ENCODE results near the gene DUSP22. TPM values are rescaled to one million over a fixed set of nuclear protein-coding genes. Genes with fewer than 3 reads are reported as not detected.

The DUSP22 gene
- total and polyA plus RNA-seq, 2 experiments from 2014 or later, result 24.2 to 26.3 TPM

GRCh38 chr6:337805-338368 lies 45.6 kb downstream of the DUSP22 start:
- Histone ChIP-seq H3K9me3 (ENCODE audit: low read depth) (no peaks in the 10 kb centered on the region), H3K79me2 (no peaks in the 10 kb centered on the region), H3K4me1 (ENCODE audit: insufficient read depth) (no peaks in the 10 kb centered on the region), H3K36me3 (replicated peaks; ENCODE audit: insufficient read depth, low read depth) (no peaks in the 10 kb centered on the region), H4K20me1 (ENCODE audit: insufficient read depth, poor library complexity, severe bottlenecking) (no peaks in the 10 kb centered on the region), H3K27ac (no peak overlapping the region), H3K4me3 (no peak overlapping the region), H3K27me3 (no peaks in the 10 kb centered on the region), H3K9me2 (replicated peaks; ENCODE audit: insufficient read depth) (no peaks in the 10 kb centered on the region), H2AFZ (no peak overlapping the region), H3K4me2 (no peak overlapping the region)
- DNase-seq (ENCODE audit: low spot score), result no peak
- WGBS (ENCODE audit: low lambda C conversion rate, missing lambda C conversion rate), result 61% methylated on average over 10 of the region's 10 CpGs
- no peak for TF ChIP-seq EZH2phosphoT487 (IDR thresholded peaks at IDR 0.05; ENCODE audit: low read depth, severe bottlenecking, unreplicated experiment)
- no peak for TF ChIP-seq CTCF (IDR thresholded peaks at IDR 0.05; ENCODE audit: poor library complexity)
- no peak for TF ChIP-seq EZH2 (IDR thresholded peaks at IDR 0.05; ENCODE audit: borderline replicate concordance)

- no peaks in the 10 kb centered on the region for H4K20me1 ChIP-seq (ENCODE audit: insufficient read depth, poor library complexity, severe bottlenecking)
- H3K79me2 ChIP-seq, result no peaks in the 10 kb centered on the region
- no peaks in the 10 kb centered on the region for H3K27me3 ChIP-seq
- H3K4me3 ChIP-seq, result no peak overlapping the region
- no peak overlapping the region for H3K4me2 ChIP-seq
- DNase-seq (ENCODE audit: low spot score), result no peak
- no peak overlapping the region for H3K27ac ChIP-seq
- no peaks in the 10 kb centered on the region for H3K9me2 ChIP-seq (replicated peaks; ENCODE audit: insufficient read depth)
- TF ChIP-seq EZH2phosphoT487 (IDR thresholded peaks at IDR 0.05; ENCODE audit: low read depth, severe bottlenecking, unreplicated experiment), result no peak
- no peaks in the 10 kb centered on the region for H3K4me1 ChIP-seq (ENCODE audit: insufficient read depth)
- H2AFZ ChIP-seq, result no peak overlapping the region
- H3K36me3 ChIP-seq (replicated peaks; ENCODE audit: insufficient read depth, low read depth), result no peaks in the 10 kb centered on the region
- WGBS (ENCODE audit: low lambda C conversion rate, missing lambda C conversion rate), result 64% methylated on average over 4 of the region's 4 CpGs
- no peaks in the 10 kb centered on the region for H3K9me3 ChIP-seq (ENCODE audit: low read depth)
Measured at GRCh38 chr6:338815-339262, 46.6 kb downstream of the DUSP22 start.

- WGBS (ENCODE audit: low lambda C conversion rate, missing lambda C conversion rate), result 76% methylated on average over 5 of the region's 5 CpGs
- H3K9me3 ChIP-seq (ENCODE audit: low read depth), result no peaks in the 10 kb centered on the region
Measured at GRCh38 chr6:339480-339879, 47.2 kb downstream of the DUSP22 start.

More at GRCh38 chr6:339480-339879, 47.2 kb downstream of the DUSP22 start:
- no peaks in the 10 kb centered on the region for H3K9me2 ChIP-seq (replicated peaks; ENCODE audit: insufficient read depth)
- H3K4me2 ChIP-seq, result no peak overlapping the region
- no peaks in the 10 kb centered on the region for H4K20me1 ChIP-seq (ENCODE audit: insufficient read depth, poor library complexity, severe bottlenecking)
- H2AFZ ChIP-seq, result no peak overlapping the region
- H3K4me3 ChIP-seq, result no peak overlapping the region
- TF ChIP-seq EZH2 (IDR thresholded peaks at IDR 0.05; ENCODE audit: borderline replicate concordance), result no peak
- no peak for TF ChIP-seq EZH2phosphoT487 (IDR thresholded peaks at IDR 0.05; ENCODE audit: low read depth, severe bottlenecking, unreplicated experiment)
- TF ChIP-seq CTCF (IDR thresholded peaks at IDR 0.05; ENCODE audit: poor library complexity), result no peak
- H3K27ac ChIP-seq, result no peak overlapping the region
- H3K4me1 ChIP-seq (ENCODE audit: insufficient read depth), result no peaks in the 10 kb centered on the region
- H3K27me3 ChIP-seq, result no peaks in the 10 kb centered on the region
- H3K36me3 ChIP-seq (replicated peaks; ENCODE audit: insufficient read depth, low read depth), result no peaks in the 10 kb centered on the region
- no peak for DNase-seq (ENCODE audit: low spot score)
- H3K79me2 ChIP-seq, result no peaks in the 10 kb centered on the region

Data from hepatocyte (in vitro differentiated cells).